ENCODE results near the gene KCNIP4.

The KCNIP4 gene

DNA sequence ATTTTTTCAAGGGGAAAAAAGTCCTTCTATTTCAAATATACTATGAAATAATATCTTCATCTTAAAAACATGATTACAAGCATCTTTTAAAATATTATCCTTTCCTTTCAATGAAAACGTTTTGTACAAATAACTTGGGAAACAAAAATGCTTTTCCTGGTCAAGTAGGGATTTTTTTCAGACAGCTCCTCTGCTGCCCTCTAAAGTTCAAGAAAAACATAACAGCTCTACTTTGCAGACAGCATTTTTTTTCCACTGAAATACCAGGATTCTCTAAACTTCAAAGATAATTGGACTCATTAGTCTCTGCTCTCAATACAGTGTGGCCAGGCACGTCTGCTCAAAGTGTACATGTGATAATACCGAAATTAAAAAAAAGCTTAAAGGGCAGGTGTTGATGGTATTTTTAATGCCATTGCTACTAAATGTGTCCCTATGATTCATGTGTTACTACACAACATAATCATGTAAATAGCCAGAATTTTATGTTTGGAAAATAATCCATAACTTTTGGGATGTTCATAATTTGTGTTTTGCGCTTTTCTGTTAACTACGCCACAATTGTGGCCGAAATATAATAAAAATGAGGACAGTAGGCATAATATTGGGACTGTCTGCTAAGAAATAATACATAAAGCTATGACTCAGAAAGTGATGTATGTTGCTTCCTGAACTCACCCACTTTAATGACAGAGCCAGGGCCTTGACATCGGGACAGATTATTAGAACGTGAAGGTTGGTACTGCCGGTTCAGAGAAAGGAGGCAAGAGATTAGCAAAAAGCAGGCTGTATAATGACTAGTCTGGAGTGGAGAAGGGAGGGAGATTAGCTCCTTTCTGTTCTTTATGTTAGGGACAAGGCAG, 478.9 kb downstream of the KCNIP4 start:
- no peak for DNase-seq (ENCODE audit: low read depth, low spot score)

DNA sequence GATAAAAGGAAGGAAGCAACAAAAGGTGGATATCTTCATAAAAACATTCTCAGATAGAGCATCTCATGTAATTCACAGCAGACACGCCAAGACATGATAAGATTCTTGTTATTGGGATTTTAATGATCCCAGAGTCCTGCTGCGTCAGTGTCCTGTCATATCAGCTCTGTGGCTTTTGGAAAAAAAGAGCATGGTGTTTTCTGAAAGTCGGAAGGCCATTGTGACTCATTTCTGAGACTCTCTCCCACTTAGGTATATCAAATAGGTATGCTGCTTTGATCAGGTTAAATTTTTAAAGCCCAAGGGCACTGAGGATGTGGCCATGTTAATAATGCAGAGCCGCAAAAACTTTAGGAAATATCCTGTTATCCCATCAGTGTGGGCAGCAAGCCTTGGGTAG, 481.0 kb downstream of the KCNIP4 start:
- DNase-seq (ENCODE audit: low read depth, low spot score): no peak

DNA sequence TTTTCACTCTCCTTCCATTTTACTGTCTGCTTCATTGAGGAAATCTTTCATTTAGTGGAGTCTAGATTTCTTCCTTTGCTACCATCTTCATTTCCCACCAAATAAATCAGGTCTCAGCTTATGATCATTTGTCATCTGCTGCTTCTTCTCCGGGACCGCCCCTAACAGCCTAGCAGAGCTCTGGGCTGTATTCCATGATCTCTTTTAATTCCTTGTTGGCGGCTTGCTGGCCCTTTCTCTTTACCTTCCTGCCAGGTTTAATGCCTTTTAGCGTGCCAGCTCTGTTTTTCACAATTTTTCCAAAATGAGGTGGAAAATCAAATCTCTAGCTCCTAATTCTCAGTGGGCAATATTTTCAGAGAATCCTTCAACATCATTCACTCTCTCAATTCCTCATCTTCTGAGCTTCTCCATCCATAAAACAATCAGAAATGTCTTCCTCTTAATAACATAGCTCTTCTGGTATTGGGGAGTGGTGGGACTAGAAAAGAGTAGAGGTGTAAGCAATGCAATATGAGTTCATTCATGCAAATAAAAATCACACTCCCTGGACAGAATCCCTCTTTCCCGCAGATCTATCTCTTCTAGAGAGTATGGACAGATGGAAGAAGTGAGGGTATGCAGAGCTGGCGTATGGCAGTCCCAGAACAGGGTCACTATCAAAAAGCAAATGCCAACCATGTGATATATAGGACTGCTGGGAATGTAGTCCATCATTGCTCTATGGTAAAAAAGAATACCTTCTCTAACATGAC, 491.3 kb downstream of the KCNIP4 start:
- DNase-seq (ENCODE audit: low read depth, low spot score): no peak

DNA sequence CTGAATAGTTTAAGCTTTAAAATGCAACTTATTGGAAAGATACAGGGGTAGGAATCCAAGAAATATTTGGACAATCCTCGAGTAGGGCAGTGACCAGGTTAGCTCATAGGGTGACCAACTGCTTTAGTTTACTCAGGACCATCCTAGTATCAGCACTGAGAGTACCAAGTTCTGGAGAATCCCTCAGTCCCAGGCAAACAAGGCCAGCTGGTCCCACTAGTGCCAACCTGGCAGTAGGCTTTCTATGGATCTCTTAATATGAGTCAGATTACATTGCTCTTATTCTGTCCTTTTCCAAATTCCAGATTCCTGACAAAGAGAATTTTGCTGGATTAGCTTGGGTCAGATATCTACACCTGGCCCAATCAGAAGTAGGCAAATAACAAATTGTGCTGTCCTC, 493.7 kb downstream of the KCNIP4 start:
- DNase-seq (ENCODE audit: low read depth, low spot score): no peak

DNA sequence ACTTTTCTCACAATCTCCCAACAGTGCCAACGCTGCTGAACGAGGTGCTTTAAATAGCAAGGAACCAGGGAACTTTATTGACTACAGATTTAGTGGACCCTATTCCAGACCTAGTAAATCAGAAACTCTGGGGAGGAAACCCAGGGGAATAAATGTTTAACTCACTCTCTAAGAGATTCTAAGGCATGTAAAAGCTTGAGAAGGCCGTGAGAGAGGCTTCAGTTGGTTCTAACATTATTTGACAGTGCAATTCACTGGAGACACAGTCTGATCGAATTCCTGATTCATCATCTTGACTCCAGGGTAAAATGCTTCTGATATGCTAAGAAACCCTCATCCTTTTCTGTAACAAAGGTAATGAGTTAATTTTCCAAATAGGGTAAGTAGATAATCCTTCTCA, 494.4 kb downstream of the KCNIP4 start:
- DNase-seq (ENCODE audit: low read depth, low spot score): no peak

DNA sequence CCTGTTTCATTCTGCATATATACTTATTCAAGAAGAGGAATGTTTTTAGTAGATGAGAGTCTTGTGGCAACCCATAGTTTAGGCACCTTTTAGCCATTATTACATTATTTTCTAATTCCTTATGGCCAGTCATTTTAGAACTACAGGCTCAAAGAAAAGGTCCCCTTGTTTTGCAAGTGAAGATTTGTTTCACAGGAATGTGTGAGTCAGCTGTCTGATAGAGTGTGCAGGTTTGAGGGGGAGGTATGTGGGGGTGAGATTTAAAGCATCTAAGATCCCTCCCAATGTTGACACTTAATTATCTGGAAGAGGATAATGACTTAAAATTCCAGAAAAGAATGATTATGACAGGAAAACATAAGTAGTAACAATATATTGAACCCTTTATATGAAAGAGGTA, 495.6 kb downstream of the KCNIP4 start:
- DNase-seq (ENCODE audit: low read depth, low spot score): no peak

DNA sequence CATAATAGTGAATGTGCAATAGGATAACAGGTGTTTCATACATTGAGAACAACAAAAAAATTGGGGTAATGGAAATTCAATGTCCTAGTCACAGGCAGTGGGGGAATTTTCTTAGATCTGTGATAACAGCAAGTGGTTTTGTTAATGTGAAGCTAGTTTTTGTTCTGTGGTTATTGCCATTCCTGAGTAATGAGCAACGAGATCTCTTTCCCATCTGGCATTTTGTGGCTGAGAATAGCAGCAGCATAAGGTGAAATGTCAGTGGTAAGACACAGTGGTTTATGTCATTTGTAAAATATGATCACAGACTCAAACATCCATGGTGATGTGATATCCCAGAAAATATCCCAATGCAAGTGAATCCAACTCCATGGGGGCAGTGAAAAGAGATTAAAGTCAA, 497.5 kb downstream of the KCNIP4 start:
- no peak for DNase-seq (ENCODE audit: low read depth, low spot score)

DNA sequence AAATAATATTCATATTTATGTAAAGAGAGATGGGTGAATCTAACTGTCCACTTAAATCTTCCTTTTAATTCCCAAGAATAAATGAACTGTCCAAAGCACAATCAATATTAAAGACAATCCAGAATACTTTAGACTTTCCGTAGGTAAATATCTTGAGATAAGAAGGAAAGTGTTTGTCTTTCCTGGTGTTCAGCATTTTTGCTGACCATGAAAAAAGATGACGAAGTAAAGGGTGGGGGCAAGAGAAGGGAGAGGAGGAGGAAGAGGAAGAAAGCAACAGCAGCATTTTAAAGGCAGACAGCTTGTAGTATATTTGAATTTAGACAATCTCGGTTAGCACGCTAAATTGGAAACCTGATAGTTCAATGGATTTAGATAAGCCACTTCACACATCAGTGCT, 498.2 kb downstream of the KCNIP4 start:
- DNase-seq (ENCODE audit: low read depth, low spot score): no peak

DNA sequence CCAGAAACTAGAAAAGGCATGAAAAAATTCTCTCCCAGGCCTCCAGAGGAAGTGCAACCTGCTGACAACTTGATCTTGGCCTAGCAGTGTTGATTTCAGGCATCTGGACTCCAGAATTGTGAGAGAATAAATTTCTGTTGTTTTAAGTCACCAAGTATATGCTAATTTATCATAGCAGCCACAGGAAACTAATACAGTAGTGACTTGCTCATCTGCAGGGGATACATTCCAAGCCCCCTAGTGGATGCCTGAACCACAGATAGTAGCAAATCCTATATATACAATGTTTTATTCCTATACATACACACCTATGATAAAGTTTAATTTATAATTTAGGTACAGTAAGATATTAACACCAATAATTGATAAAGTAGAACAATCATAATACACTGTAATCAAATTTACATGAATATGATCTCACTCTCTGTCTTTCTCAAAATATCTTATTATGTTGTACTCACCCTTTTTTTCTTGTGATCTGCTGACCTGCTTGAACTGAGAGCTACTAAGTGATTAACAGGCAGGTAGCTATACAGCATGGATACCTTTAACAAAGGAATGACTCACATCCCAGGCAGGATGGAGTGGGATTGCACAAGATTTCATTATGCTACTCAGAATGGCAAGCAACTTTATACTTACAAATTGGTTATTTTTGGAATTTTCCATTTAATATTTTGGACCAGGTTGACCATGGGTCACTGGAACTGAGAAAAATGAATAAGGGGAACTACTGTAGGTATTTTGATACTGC, 501.1 kb downstream of the KCNIP4 start:
- DNase-seq (ENCODE audit: low read depth, low spot score): no peak

DNA sequence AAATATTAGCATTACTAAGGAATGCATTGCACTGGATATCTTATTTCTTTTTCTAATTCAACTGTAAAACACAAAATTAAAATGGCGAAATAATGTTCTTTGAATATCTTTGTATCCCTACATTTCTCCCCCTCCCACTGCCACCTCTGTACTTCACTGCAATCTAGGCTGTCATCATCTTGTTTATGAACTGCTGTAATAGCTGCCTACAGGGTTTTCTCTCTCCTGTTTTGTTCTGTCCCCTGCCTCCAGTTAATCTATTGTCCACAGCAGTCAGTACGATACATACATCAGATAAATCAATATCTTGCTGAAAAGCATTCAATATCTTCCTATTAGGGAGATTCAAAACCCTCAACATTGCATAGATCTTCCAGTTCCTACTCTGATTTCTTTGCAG, 528.4 kb downstream of the KCNIP4 start:
- DNase-seq (ENCODE audit: low read depth, low spot score): no peak

DNA sequence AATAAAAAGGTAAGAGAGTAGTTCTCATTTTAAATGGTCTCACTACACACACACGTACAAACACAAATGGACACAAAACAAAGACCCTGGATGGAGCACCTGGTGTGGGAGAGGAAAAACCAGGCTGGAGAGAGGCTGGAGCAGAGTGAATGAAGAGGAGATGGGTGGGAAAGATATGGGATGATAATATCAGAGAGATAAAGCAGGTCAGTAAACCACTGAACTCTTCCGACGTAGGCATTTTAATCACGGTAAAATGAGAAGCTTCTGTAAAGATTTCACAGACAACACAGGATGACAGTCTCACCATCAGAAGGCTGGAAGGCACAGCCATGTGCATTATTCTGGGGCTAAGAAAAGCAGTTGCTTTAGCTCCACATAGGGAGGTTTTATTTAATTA, 532.8 kb downstream of the KCNIP4 start:
- DNase-seq (ENCODE audit: low read depth, low spot score): no peak

DNA sequence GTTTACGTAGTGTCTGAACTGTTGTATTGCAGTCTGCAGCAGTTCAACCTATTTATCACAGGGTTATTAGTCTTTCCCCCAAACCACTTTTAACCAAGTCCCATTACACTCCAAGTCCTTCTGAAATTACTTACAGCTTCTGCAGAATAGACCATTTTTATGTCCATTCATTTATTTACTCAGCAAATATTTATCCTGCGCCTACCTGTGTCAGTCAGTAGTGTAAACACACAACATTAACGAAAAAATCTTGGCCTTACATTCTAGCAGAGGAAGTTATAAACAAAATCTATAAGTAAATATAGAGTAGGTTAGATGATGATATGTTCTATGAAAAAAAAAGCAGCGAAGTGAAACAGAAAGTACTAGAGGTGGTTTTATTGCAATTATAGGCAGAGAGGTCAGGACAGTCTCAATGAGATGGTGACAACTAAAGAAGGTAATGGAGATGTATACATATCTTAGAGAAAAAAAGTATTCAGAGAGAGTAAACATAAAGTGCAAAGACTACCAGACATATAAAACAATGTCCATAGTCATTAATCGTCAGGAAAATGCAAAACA, 534.7 kb downstream of the KCNIP4 start:
- DNase-seq (ENCODE audit: low read depth, low spot score): no peak

DNA sequence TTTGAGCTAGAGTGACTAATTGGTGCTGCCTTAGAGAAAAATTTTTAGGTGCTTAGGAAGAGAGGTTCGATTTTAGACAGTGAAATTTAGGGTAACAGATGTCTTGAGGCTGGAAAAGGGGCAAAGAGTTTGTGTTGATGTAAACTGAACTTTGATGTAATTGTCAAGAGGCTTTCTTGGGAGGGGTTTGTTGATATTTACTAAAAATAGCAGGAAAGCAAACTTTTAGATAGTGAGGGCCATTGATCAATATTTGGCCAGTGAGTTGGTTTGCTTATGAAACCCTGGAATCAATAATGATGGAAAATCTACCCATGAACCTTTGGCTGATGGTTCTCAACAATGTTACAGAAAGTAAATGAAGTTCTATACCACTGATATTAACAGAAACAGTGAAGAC, 537.5 kb downstream of the KCNIP4 start:
- no peak for DNase-seq (ENCODE audit: low read depth, low spot score)

DNA sequence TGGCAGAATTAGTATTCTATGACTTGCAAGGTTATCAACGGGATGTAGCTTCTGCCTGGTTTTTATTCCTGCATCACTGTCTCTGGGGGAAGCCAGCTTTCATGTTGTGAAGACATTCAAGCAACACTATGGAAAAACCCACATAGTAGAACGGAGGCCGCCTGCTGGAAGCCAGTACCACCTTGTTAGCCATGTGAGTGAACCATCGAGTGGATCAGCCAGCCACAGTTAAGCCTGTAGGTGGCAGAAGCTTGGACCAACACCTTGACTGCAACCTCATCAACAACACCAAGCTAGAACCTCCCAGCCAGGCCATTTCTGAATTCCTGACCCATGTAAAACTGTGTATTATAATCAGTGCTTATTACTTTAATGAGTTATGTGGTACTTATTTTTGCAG, 538.2 kb downstream of the KCNIP4 start:
- no peak for DNase-seq (ENCODE audit: low read depth, low spot score)

DNA sequence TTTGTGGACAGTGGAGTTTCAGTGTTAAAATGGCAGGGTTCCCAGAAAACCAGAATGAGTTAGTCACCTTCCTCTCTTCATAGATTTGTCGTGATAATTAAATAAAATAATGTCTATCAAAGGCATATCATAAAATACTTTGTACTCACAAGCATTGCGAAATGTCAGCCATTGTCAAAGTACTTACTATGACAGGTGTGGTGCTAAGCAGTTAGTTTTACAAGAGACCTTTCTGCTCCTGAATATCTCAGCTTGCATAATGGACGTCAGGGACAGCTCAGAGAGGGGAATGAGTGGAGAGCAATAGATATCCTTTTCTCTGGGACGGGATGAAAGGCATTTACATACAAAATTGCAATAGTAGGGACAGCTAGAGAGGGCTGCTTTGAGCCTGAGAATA, 560.9 kb downstream of the KCNIP4 start:
- no peak for DNase-seq (ENCODE audit: low read depth, low spot score)

DNA sequence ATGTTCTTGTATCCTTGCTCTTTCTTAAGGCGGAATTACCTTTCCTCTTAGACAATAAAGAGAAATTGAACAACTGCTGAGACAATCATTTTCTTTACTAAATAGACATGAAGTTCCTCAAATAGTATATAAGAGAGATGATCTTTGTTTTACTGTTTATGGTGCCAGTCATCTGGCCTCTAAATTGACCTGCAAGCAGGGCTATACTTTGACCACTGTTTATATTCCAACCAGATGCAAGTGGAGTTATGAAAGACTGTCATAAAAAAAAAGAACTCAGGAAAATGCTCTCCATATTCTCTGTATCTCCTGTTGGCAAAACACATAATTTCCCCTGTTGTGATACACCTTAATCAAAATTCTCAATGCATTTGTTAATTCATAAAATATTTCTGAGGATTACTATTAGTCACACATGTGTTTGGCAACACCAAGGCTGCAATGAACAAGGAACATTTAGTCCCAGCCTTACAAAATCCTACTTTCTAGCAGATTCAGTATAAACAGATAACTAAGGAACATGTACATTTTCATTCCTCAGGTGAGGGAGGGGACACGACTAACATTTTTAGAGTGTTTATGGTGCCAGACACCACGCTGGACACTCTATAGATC, 562.3 kb downstream of the KCNIP4 start:
- no peak for DNase-seq (ENCODE audit: low read depth, low spot score)

DNA sequence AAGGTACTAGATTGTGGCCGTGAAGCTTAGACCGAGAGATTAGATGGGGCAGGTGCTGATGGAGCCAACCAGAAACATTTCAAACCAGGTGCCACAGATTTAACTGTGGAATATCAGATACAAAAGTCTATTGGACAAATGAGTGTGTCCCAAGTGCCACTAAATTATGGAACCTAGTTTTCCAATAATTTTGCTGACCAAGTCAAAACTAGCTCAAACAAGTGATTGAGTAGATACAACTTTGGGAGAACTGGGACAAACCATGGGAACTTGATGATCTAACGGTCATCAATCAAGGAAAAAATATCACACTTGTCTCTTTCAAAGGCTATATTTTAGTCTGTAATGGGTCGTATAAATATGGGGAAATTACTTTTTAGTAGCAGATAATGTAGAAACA, 562.9 kb downstream of the KCNIP4 start:
- no peak for DNase-seq (ENCODE audit: low read depth, low spot score)

DNA sequence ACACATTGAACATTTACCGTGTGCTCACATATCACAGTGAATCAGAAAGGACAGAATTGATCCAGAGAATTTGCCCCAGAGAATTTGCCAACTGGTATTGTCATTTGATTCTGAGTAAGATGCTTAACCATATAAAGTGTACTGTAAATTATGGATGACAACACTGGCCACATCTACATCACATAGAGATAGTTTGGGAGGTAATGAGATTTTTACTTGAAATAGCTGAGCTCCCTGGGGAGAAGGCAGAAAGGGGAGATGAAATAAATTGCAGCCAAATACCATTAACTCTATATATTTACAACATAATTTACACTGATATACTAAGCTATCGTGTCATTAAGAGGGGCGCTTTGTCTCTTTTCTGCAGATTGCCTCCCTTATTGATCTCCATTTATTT, 564.0 kb downstream of the KCNIP4 start:
- no peak for DNase-seq (ENCODE audit: low read depth, low spot score)

DNA sequence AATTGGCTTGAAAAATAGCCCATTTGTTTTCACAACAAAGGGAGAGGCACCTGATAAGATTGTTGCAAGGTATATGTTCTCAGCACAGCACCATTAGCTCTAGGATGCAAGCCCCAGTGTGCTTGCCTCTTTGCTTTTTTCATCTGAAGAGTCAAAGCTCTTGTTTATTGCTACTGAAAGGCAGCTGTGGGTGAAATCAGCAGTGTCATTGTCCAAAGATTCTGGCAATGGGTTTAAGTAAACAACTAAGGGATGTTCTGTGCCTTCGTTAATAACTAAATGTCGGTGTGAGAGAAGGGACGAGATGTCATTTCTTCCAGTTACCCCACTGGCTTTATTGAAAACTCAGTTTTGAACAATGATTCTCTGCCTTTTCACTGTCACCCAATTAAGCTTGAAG, 567.7 kb downstream of the KCNIP4 start:
- DNase-seq (ENCODE audit: low read depth, low spot score): no peak

DNA sequence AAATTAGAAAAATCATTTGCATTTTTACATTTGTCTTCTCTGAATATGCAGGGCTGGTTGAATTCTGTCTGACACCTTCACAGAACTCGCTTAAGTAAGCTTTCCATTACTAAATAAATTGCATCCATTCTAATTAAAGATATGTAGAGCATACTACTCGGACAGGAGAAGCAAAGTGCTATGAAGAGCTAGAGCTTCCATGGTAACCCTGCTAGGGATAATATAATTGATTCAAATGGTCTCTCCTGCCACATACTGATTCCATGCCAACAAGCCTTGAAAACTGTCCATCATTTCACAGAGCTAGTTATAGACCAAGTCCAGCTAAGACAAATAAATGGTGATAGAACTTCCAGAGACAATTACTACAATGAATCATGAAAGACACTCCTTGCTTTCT, 571.5 kb downstream of the KCNIP4 start:
- DNase-seq (ENCODE audit: low read depth, low spot score): no peak

DNA sequence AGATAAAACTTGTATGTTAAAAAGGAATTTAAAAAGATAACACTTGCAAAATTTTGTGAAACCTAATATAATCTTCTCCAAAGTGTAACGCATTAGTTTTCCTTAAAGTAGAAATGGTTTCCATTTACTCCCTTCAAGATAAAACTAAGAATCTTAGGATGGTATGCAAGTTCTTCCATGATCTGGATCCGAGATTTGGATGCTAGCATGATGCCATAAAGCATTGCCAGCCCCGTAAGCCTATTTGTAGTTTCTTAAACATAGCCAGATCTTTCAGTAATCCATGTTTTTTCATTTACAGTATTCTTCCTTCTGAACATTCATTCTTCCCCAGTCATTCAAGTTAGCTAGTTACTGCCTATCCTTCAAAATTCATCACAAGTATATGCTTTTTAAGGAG, 572.4 kb downstream of the KCNIP4 start:
- no peak for DNase-seq (ENCODE audit: low read depth, low spot score)
